NCI-H69 (cell line): ENCODE measurements around the gene MAP7.
A peak's percentile ranks its signal among the peaks of the same experiment; 100 is the strongest.

Experiments used
- DNase-seq: peaks from one replicate; lab custom pipeline; 2025; lab: John Stamatoyannopoulos, UW

The MAP7 gene

GRCh38 chr6:136532030-136532429 is 18.2 kb downstream of the MAP7 start:
- no peak for DNase-seq

- DNase-seq, result peak; percentile 74
These were observed 20.5 kb downstream of the MAP7 start for GRCh38 chr6:136529710-136530109.

GRCh38 chr6:136528477-136528876 is 21.7 kb downstream of the MAP7 start:
- DNase-seq, result no peak

- peak; percentile 46 for DNase-seq
These were observed 22.4 kb downstream of the MAP7 start for GRCh38 chr6:136527831-136528230.

GRCh38 chr6:136526937-136527336 is 23.3 kb downstream of the MAP7 start:
- peak; percentile 60 for DNase-seq

GRCh38 chr6:136526196-136526930 is 23.9 kb downstream of the MAP7 start:
- DNase-seq, result peak; percentile 94

GRCh38 chr6:136525586-136526195 is 24.5 kb downstream of the MAP7 start:
- peak; percentile 85 for DNase-seq

- peak; percentile 96 for DNase-seq
These were observed 25.2 kb downstream of the MAP7 start for GRCh38 chr6:136524936-136525413.

- peak; percentile 85 for DNase-seq
These were observed 25.8 kb downstream of the MAP7 start for GRCh38 chr6:136524339-136524935.

GRCh38 chr6:136523196-136523595 is 27.0 kb downstream of the MAP7 start:
- DNase-seq, result no peak

- no peak for DNase-seq
These were observed 27.6 kb downstream of the MAP7 start for GRCh38 chr6:136522636-136523035.

GRCh38 chr6:136521911-136522310 is 28.3 kb downstream of the MAP7 start:
- no peak for DNase-seq

GRCh38 chr6:136521427-136521826 is 28.8 kb downstream of the MAP7 start:
- no peak for DNase-seq

GRCh38 chr6:136520517-136520916 is 29.7 kb downstream of the MAP7 start:
- DNase-seq, result peak; percentile 87

- DNase-seq, result peak; percentile 51
These were observed 32.6 kb downstream of the MAP7 start for GRCh38 chr6:136517582-136517981.

- DNase-seq, result peak; percentile 90
These were observed 33.2 kb downstream of the MAP7 start for GRCh38 chr6:136517002-136517401.

- DNase-seq, result no peak
These were observed 35.6 kb downstream of the MAP7 start for GRCh38 chr6:136514591-136514990.

GRCh38 chr6:136511926-136512325 is 38.3 kb downstream of the MAP7 start:
- no peak for DNase-seq

GRCh38 chr6:136511397-136511796 is 38.8 kb downstream of the MAP7 start:
- DNase-seq, result peak; percentile 57

- DNase-seq, result no peak
These were observed 39.4 kb downstream of the MAP7 start for GRCh38 chr6:136510782-136511181.

- DNase-seq, result no peak
These were observed 39.9 kb downstream of the MAP7 start for GRCh38 chr6:136510299-136510698.

GRCh38 chr6:136508725-136509392 is 41.4 kb downstream of the MAP7 start:
- DNase-seq, result no peak
